Stimulated activated naive B cell treated with anti-CD40 and anti-IgM and Interleukin-4, amounts not matched to agents 10 μg/mL and 1 μg/mL and 100 μg/mL, for 72 hours (primary cell): Measurements from ENCODE around the gene FCGR3A.
A peak's percentile ranks its signal among the peaks of the same experiment; 100 is the strongest.
"Not testable (repeated sequence)": the region's sequence is repeated elsewhere in the genome, so short reads cannot be mapped to it uniquely, and the experiment has no call there.

Experiments used
- ATAC-seq, 2 donors: fragments of 150-1000 bp; cut with Tn5 transposase; replicated peaks; 2 replicates each; pipeline ENCODE4 v1.10.0; 2021; ENCODE audit warnings: moderate library complexity in 1 of 2
- DNase-seq: peaks from one replicate; pipeline ENCODE4 v3.0.0; 2021
- H3K27ac Mint-ChIP-seq: one replicate; pipeline ENCODE4 v1.8.0; 2022; ENCODE audit warnings: mild to moderate bottlenecking, mixed read lengths
- H3K27me3 Mint-ChIP-seq, 2 donors: one replicate each; pipeline ENCODE4 v1.8.0; 2022; ENCODE audit warnings: mixed read lengths in 2 of 2
- H3K36me3 Mint-ChIP-seq, 2 donors: one replicate each; pipeline ENCODE4 v1.8.0; 2022; ENCODE audit warnings: mixed read lengths in 2 of 2, mild to moderate bottlenecking in 1 of 2
- H3K4me1 Mint-ChIP-seq, 2 donors: one replicate each; pipeline ENCODE4 v1.8.0; 2022; ENCODE audit warnings: mixed read lengths in 2 of 2, mild to moderate bottlenecking in 1 of 2
- H3K4me3 Mint-ChIP-seq, 2 donors: one replicate each; pipeline ENCODE4 v1.8.0; 2022; ENCODE audit warnings: mild to moderate bottlenecking in 2 of 2, mixed read lengths in 2 of 2, moderate library complexity in 1 of 2
- H3K9me3 Mint-ChIP-seq, 2 donors: one replicate each; pipeline ENCODE4 v1.8.0; 2022; ENCODE audit warnings: mixed read lengths in 2 of 2, mild to moderate bottlenecking in 1 of 2

The FCGR3A gene

DNA sequence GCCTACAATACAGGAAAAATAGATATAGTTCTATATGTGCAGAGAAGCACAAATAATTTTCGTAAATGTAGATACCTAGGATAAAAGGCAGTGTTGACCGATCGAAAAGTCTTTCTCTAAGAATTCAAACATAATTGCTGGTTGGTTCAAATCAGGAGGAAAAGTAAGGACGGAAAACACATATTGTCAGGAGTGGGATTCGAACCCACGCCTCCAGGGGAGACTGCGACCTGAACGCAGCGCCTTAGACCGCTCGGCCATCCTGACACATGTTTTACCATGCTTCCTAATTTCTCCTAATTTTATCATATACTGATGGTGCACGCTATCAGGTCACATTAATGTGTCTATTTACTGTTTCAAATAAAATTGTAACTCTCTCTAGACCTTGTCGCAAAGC, 19.5 kb downstream of the FCGR3A start:
- Mint-ChIP-seq H3K27me3 (peaks cover 7 to 14% of the 10 kb centered on the region in 2 donors), H3K36me3 (peaks cover 8 to 11% of the 10 kb centered on the region in 2 donors), H3K27ac (peak overlapping the region; percentile 99), H3K4me3 (peak overlapping the region; percentile 91 to 93), H3K4me1 (peaks cover 10 to 25% of the 10 kb centered on the region in 2 donors)
- ATAC-seq (peak; percentile 62 to 69), DNase-seq (peak; percentile 50)
- not testable (repeated sequence) for H3K9me3 Mint-ChIP-seq

GRCh38 chr1:161529463-161530104, 20.0 kb downstream of the FCGR3A start:
- H3K4me1 Mint-ChIP-seq, result peaks cover 13 to 29% of the 10 kb centered on the region in 2 donors
- peak overlapping the region; percentile 99 for H3K27ac Mint-ChIP-seq
- H3K4me3 Mint-ChIP-seq, result peak overlapping the region; percentile 91 to 93
- peaks cover 8 to 11% of the 10 kb centered on the region in 2 donors for H3K36me3 Mint-ChIP-seq
- not testable (repeated sequence) for ATAC-seq, H3K9me3 Mint-ChIP-seq, DNase-seq
- peaks cover 7 to 14% of the 10 kb centered on the region in 2 donors for H3K27me3 Mint-ChIP-seq

DNA sequence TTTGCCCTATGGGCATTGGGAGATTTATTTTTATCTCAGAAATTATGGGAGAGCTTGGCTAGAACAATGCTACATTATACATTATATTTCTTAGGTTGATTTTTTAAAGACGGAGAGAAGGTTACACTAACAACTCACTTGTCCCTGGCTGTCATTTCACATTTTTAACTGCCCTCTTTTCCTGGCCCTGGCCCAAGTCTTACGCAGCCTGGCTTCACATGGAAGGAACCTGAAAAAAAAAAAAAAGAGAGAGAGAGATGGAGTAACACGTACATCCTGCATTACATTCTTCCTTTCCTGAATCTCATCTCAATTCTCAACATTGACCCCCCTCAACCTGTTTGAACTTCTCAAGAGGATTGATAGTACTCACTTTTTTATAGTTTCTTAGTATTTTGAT, 21.1 kb downstream of the FCGR3A start:
- H3K4me3 Mint-ChIP-seq, ATAC-seq, DNase-seq, H3K27ac Mint-ChIP-seq, H3K9me3 Mint-ChIP-seq: not testable (repeated sequence)
- Mint-ChIP-seq H3K27me3 (peaks cover 11 to 17% of the 10 kb centered on the region in 2 donors), H3K36me3 (peaks cover 10 to 15% of the 10 kb centered on the region in 2 donors), H3K4me1 (peaks cover 17 to 33% of the 10 kb centered on the region in 2 donors)

DNA sequence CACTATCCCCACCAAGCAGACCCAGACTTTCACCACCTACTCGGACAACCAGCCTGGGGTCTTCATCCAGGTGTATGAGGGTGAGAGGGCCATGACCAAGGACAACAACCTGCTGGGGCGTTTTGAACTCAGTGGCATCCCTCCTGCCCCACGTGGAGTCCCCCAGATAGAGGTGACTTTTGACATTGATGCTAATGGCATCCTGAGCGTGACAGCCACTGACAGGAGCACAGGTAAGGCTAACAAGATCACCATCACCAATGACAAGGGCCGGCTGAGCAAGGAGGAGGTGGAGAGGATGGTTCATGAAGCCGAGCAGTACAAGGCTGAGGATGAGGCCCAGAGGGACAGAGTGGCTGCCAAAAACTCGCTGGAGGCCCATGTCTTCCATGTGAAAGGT, 23.7 kb downstream of the FCGR3A start:
- H3K27ac Mint-ChIP-seq, DNase-seq, ATAC-seq, H3K4me3 Mint-ChIP-seq, H3K9me3 Mint-ChIP-seq: not testable (repeated sequence)
- peaks cover 14 to 21% of the 10 kb centered on the region in 2 donors for H3K4me1 Mint-ChIP-seq
- peaks cover 12 to 19% of the 10 kb centered on the region in 2 donors for H3K27me3 Mint-ChIP-seq
- peaks cover 10 to 14% of the 10 kb centered on the region in 2 donors for H3K36me3 Mint-ChIP-seq

DNA sequence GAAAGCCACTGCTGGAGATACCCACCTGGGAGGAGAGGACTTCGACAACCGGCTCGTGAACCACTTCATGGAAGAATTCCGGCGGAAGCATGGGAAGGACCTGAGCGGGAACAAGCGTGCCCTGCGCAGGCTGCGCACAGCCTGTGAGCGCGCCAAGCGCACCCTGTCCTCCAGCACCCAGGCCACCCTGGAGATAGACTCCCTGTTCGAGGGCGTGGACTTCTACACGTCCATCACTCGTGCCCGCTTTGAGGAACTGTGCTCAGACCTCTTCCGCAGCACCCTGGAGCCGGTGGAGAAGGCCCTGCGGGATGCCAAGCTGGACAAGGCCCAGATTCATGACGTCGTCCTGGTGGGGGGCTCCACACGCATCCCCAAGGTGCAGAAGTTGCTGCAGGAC, 24.3 kb downstream of the FCGR3A start:
- Mint-ChIP-seq H3K27me3 (peaks cover 12 to 17% of the 10 kb centered on the region in 2 donors), H3K4me1 (peaks cover 11 to 15% of the 10 kb centered on the region in 2 donors), H3K4me3 (peak overlapping the region; percentile 77 to 81)
- not testable (repeated sequence) for H3K27ac Mint-ChIP-seq, H3K9me3 Mint-ChIP-seq, H3K36me3 Mint-ChIP-seq, DNase-seq, ATAC-seq

DNA sequence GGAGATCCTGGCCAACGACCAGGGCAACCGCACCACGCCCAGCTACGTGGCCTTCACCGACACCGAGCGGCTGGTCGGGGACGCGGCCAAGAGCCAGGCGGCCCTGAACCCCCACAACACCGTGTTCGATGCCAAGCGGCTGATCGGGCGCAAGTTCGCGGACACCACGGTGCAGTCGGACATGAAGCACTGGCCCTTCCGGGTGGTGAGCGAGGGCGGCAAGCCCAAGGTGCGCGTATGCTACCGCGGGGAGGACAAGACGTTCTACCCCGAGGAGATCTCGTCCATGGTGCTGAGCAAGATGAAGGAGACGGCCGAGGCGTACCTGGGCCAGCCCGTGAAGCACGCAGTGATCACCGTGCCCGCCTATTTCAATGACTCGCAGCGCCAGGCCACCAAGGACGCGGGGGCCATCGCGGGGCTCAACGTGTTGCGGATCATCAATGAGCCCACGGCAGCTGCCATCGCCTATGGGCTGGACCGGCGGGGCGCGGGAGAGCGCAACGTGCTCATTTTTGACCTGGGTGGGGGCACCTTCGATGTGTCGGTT, 24.8 kb downstream of the FCGR3A start:
- H3K4me3 Mint-ChIP-seq, result peak overlapping the region; percentile 77 to 81
- not testable (repeated sequence) for H3K36me3 Mint-ChIP-seq, H3K27ac Mint-ChIP-seq, DNase-seq, H3K9me3 Mint-ChIP-seq
- H3K4me1 Mint-ChIP-seq, result peaks cover 9 to 12% of the 10 kb centered on the region in 2 donors
- peaks cover 12 to 15% of the 10 kb centered on the region in 2 donors for H3K27me3 Mint-ChIP-seq
- peak; percentile 38 to 53 for ATAC-seq

GRCh38 chr1:161523817-161524741, 25.5 kb downstream of the FCGR3A start, which contains the start of gene HSPA6:
HSPA6 (plus strand) TSS chr1:161524540; CDS start chr1:161524659, 119 bp downstream.
- Mint-ChIP-seq H3K27ac (peak within 1 kb of the TSS; percentile 98), H3K4me3 (peak within 1 kb of the TSS; percentile 84 to 85), H3K4me1 (peaks cover 9 to 12% of the 10 kb centered on the region in 2 donors), H3K27me3 (peaks cover 12 to 15% of the 10 kb centered on the region in 2 donors)
- peak; percentile 63 for DNase-seq
- not testable (repeated sequence) for H3K36me3 Mint-ChIP-seq, H3K9me3 Mint-ChIP-seq
- peak; percentile 81 to 83 for ATAC-seq

DNA sequence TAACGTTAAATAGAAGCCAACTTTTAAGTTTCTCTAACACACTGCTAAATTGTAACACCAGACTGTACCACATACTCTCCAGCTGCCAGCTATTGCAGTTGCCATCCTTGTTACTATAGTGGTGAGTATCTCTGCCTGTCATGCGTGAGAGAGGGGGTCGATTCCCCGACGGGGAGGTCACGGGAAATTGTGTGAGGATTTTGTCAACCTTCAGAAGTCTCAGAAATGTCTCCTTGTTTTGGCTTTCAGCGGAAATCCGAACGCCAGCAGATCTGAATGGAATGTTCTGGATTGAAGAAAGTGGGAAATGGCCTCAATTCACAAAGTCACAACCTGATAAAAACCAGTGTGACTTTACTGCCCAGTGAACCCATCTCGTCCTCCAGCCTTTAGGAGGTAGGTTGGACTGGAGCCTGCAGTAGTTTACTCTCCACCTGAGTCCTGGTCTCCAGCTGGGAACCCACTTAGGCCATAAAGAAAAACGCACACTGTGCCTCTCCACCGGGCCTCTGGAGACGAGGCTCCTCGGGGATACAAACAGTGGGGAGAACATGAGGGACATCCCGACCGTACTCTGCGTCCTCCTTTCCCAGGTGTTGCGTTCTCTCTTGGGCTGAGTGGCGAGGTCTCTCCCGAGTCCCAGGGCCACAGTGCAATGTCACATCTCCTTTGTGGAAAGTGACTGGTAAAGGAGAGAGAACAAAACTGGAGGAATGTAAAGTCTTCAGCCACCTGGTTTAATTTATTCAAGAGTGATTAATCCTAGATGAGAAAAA, 26.4 kb downstream of the FCGR3A start:
- peak in 1 of 2 donors; percentile 1 for ATAC-seq
- peaks cover 9 to 12% of the 10 kb centered on the region in 2 donors for H3K4me1 Mint-ChIP-seq
- H3K36me3 Mint-ChIP-seq, H3K9me3 Mint-ChIP-seq, DNase-seq: not testable (repeated sequence)
- H3K4me3 Mint-ChIP-seq, result peak overlapping the region; percentile 84 to 85
- peaks cover 12 to 15% of the 10 kb centered on the region in 2 donors for H3K27me3 Mint-ChIP-seq
- peak overlapping the region; percentile 98 for H3K27ac Mint-ChIP-seq

- H3K27ac Mint-ChIP-seq, result peak overlapping the region; percentile 26
- not testable (repeated sequence) for H3K4me1 Mint-ChIP-seq, H3K9me3 Mint-ChIP-seq, DNase-seq, ATAC-seq, H3K36me3 Mint-ChIP-seq, H3K27me3 Mint-ChIP-seq, H3K4me3 Mint-ChIP-seq
Observed at GRCh38 chr1:161513953-161514352, 35.7 kb downstream of the FCGR3A start.

DNA sequence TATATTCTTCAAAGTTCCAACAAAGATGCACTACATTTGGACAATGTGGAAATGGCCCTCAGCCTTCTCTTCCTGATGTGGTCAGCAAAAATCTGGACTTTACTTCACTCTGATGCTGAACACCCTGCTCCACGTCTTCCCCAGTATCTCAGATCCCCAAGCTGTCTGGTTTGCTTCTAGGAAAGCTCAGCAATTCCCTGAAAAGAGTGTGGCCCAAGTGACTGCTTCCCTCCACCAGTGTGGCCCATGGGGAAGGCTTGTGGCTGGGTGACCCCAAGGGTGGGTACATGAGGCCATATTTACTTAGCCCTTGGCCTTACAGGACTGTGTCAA, 36.2 kb downstream of the FCGR3A start:
- not testable (repeated sequence) for H3K27ac Mint-ChIP-seq, H3K4me1 Mint-ChIP-seq, DNase-seq, ATAC-seq, H3K27me3 Mint-ChIP-seq, H3K9me3 Mint-ChIP-seq, H3K36me3 Mint-ChIP-seq, H3K4me3 Mint-ChIP-seq

DNA sequence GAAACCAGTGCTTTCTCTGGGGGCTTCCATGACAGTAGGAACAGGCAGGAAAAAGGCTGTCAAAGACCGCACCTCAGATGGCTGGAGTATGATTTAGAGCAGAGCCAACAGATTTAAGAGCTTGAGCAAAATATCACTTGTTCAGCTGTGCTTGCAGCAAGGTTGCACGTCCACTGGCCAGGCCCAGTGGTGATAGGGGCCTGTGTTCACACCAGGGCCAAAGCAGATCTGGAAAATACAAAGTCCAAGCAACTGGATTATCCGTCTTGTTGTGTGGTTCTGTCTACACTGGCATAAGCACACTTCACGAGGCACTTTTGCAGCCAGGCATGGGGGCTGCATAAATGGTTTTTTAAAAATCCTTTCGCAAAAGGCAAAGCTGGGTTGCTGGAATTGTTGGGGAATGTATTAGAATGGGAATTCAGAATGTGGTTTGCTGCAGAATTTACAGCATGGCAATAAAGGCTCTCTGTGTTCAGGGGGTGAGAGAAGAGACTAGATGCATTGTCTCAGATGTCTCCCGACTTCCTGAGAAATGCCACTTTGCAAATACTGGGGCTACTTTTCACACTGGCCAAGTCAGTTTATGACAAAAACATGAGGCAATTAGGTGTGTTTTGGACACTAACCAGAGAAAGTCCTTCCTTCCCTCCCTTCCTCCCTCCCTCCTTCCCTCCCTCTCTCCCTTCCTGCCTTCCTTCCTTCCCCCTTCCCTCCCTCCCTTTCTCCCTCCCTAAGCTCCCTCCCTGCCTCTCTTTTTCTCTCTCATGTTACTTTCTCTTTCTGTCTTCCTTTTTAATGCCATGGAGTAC, 36.8 kb downstream of the FCGR3A start:
- DNase-seq, ATAC-seq, H3K27me3 Mint-ChIP-seq, H3K9me3 Mint-ChIP-seq, H3K4me1 Mint-ChIP-seq, H3K36me3 Mint-ChIP-seq, H3K27ac Mint-ChIP-seq, H3K4me3 Mint-ChIP-seq: not testable (repeated sequence)

GRCh38 chr1:161511756-161512060, 37.9 kb downstream of the FCGR3A start:
- Mint-ChIP-seq H3K4me3 (no peak overlapping the region), H3K27ac (peak overlapping the region; percentile 51), H3K4me1 (peaks cover 2 to 7% of the 10 kb centered on the region in 2 donors)

DNA sequence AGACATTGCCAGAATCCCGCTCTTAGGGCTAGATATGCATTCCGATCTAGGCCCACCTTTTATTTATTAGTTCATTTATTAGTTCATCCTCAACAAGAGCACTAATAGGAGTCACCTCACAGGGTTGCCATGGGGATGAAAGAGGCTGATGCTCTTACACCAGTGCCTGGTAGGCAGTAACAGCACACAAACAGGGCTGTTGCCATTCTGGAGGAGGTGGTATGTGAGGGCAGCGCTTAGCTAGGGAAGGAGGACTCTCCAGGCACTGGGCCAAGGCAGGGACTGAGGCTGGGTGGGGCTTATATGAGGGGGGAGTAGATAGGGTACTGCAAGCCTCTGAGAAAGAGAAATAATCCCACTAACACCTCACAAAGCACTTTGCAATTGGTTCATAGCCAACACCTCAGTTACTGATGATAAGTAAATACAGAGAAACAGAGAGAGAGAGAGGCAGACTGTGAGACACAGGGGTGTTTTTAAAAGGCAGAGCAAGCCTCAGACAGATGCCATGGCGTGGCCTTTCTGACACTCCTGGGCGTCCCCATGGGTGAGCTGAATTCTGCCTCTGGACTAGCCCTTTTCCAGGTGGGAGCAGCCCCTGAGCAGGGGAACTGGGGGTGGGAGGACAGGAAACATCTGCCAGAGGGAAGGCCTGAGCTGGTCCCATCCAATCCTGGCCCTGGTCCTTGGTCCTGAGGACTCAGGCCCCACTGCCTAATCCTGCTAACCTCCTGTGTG, 38.4 kb downstream of the FCGR3A start:
- peaks cover 8 to 12% of the 10 kb centered on the region in 2 donors for H3K4me1 Mint-ChIP-seq
- peaks cover 0 to 5% of the 10 kb centered on the region in 2 donors for H3K27me3 Mint-ChIP-seq
- no peaks in the 10 kb centered on the region for H3K9me3 Mint-ChIP-seq
- no peak overlapping the region for H3K4me3 Mint-ChIP-seq
- H3K36me3 Mint-ChIP-seq, result no peaks in the 10 kb centered on the region
- DNase-seq, result no peak
- H3K27ac Mint-ChIP-seq, result no peak overlapping the region
- no peak for ATAC-seq

More at GRCh38 chr1:161511756-161512060, 37.9 kb downstream of the FCGR3A start:
- no peaks in the 10 kb centered on the region for H3K9me3 Mint-ChIP-seq
- ATAC-seq (no peak), DNase-seq (no peak)
- H3K27me3 Mint-ChIP-seq, result peaks cover 0 to 5% of the 10 kb centered on the region in 2 donors
- no peaks in the 10 kb centered on the region for H3K36me3 Mint-ChIP-seq
